HepG2 (cell line): Measurements from ENCODE around the gene NFKB1. TPM values are rescaled to one million over a fixed set of nuclear protein-coding genes. Genes with fewer than 3 reads are reported as not detected.

Source experiments
- CEBPG ChIP-seq: IDR thresholded peaks from 2 replicates; pipeline ENCODE4 v1.6.1; 2016
- DNMT1 ChIP-seq: sonication (generic); formaldehyde crosslinking; IDR thresholded peaks from 2 replicates; pipeline ENCODE4 v1.5.1; 2020; ENCODE audit warnings: mild to moderate bottlenecking, missing genetic modification reagents
- ELF1 ChIP-seq: sonication (generic); formaldehyde crosslinking; IDR thresholded peaks from 2 replicates; pipeline ENCODE4 v1.4.0; 2020; ENCODE audit warnings: missing genetic modification reagents
- PBX2 ChIP-seq: IDR thresholded peaks from 2 replicates; pipeline ENCODE4 v1.6.1; 2016; ENCODE audit warnings: control low read depth
- PCBP2 ChIP-seq: fragments of 200-400 bp; formaldehyde crosslinking; optimal IDR thresholded peaks from 2 replicates; pipeline ENCODE3; 2018; ENCODE audit warnings: low read length, low read depth; ENCODE audit not compliant: poor library complexity, severe bottlenecking
- RNF219 ChIP-seq: sonication (generic); formaldehyde crosslinking; IDR thresholded peaks from 2 replicates; pipeline ENCODE4 v1.5.0; 2020; ENCODE audit warnings: mild to moderate bottlenecking, missing genetic modification reagents
- SMC3 ChIP-seq: IDR thresholded peaks from 2 replicates; pipeline ENCODE4 v1.6.1; 2011; ENCODE audit warnings: low read length, improper control_type of control experiment
- STAG1 ChIP-seq: sonication (generic); formaldehyde crosslinking; IDR thresholded peaks from 2 replicates; pipeline ENCODE4 v1.4.0; 2020; ENCODE audit warnings: missing genetic modification reagents
- SUZ12 ChIP-seq: fragments of 150-350 bp; IDR thresholded peaks from 2 replicates; pipeline ENCODE4 v1.6.1; 2014; ENCODE audit warnings: low read depth, low read length
- YEATS2 ChIP-seq: sonication (generic); formaldehyde crosslinking; IDR thresholded peaks from 2 replicates; pipeline ENCODE4 v1.4.0; 2020; ENCODE audit warnings: missing genetic modification reagents, borderline replicate concordance
- ZNF687 ChIP-seq: sonication (generic); formaldehyde crosslinking; IDR thresholded peaks from 2 replicates; pipeline ENCODE4 v1.5.1; 2020; ENCODE audit warnings: mild to moderate bottlenecking, missing genetic modification reagents, moderate library complexity
- ZNF784 ChIP-seq: sonication (generic); formaldehyde crosslinking; IDR thresholded peaks from 2 replicates; pipeline ENCODE4 v1.5.1; 2020; ENCODE audit warnings: missing genetic modification reagents, mild to moderate bottlenecking, borderline replicate concordance
- ZNF891 ChIP-seq: sonication (generic); formaldehyde crosslinking; IDR thresholded peaks from 2 replicates; pipeline ENCODE4 v1.5.0; 2020; ENCODE audit warnings: mild to moderate bottlenecking, missing genetic modification reagents
- polyA plus RNA-seq, 8 experiments: library from polyadenylated mRNA; depleted of rRNA in 3 of 8; stranded (reverse) in 7 of 8; unstranded in 1 of 8; fragments of >200 nt; fragmentation: Illumina TruSeq in 4 of 8; extraction: Trizol in 4 of 8; gene quantifications; 2 replicates each; pipeline versions ENCODE4 v1.2.1 to v1.2.3, GENCODE V29; 2011 to 2016; ENCODE audit warnings: low read depth in 4 of 8, missing spikeins in 1 of 8, mixed read lengths in 1 of 8; ENCODE audit not compliant: insufficient read depth in 1 of 8
- total RNA-seq, 5 experiments: library from RNA; depleted of rRNA; stranded (reverse); fragments of >200 nt; fragmentation: Illumina TruSeq; extraction: Trizol; gene quantifications; 2 replicates each; pipeline ENCODE4 v1.2.3, GENCODE V29; 2016; ENCODE audit warnings: low read depth in 1 of 5

NFKB1 gene
- total and polyA plus RNA-seq, 2 of the 13 experiments (the other 11 are each of a cell fraction or from before 2014, with no cell fraction given) = 15.4 to 31.6 TPM

- TF ChIP-seq RNF219 (CRISPR knock-in tag) (no peak), ZNF891 (no peak), ZNF784 (no peak), ELF1 (0 out of 2 replicates have a peak, but pooled peaks have one; percentile 24), PBX2 (CRISPR knock-in tag) (no peak), PCBP2 (no peak), ZNF687 (peak; percentile 45), STAG1 (CRISPR knock-in tag) (peak; percentile 82), YEATS2 (CRISPR knock-in tag) (no peak), CEBPG (CRISPR knock-in tag) (peak; percentile 40), SMC3 (peak; percentile 72), DNMT1 (CRISPR knock-in tag) (no peak), SUZ12 (0 out of 2 replicates have a peak, but pooled peaks have one; percentile 7)
Observed at GRCh38 chr4:102625232-102625930, 124.2 kb downstream of the NFKB1 start (continued).
